Measurements from ENCODE around the gene DDR1. TPM values are rescaled to one million over a fixed set of nuclear protein-coding genes. Genes with fewer than 3 reads are reported as not detected.
A peak's percentile ranks its signal among the peaks of the same experiment; 100 is the strongest.

DDR1 gene
- total RNA-seq, 1 donor from 2014 or later: 102 TPM

GRCh38 chr6:30942338-30943060 lies 58.2 kb downstream of the DDR1 start:
- DNase-seq (peak; percentile 93), ATAC-seq (peak; percentile 95)
- Histone ChIP-seq H3K9me3 (no peaks in the 10 kb centered on the region), H3K27ac (no peak overlapping the region), H3K27me3 (no peaks in the 10 kb centered on the region), H3K4me1 (peaks cover 6% of the 10 kb centered on the region), H3K36me3 (no peaks in the 10 kb centered on the region), H3K4me3 (no peak overlapping the region)
- intact Hi-C loops (cut with DNase I): no loop called here
- TF ChIP-seq CTCF (IDR thresholded peaks at IDR 0.05): peak; percentile 46

GRCh38 chr6:30944051-30944450 lies 59.7 kb downstream of the DDR1 start:
- no peak for TF ChIP-seq CTCF (IDR thresholded peaks at IDR 0.05)
- ATAC-seq: no peak
- no peak overlapping the region for H3K4me3 ChIP-seq

GRCh38 chr6:30945281-30945680 lies 61.0 kb downstream of the DDR1 start:
- H3K4me3 ChIP-seq: no peak overlapping the region
- no peak for TF ChIP-seq CTCF (IDR thresholded peaks at IDR 0.05)

More at GRCh38 chr6:30944051-30944450, 59.7 kb downstream of the DDR1 start:
- intact Hi-C loops (cut with DNase I): no loop called here
- no peaks in the 10 kb centered on the region for H3K27me3 ChIP-seq
- H3K27ac ChIP-seq: no peak overlapping the region
- H3K9me3 ChIP-seq: no peaks in the 10 kb centered on the region
- no peaks in the 10 kb centered on the region for H3K36me3 ChIP-seq
- H3K4me1 ChIP-seq: no peaks in the 10 kb centered on the region
- DNase-seq: no peak

GRCh38 chr6:30947231-30947630 lies 62.9 kb downstream of the DDR1 start:
- no peaks in the 10 kb centered on the region for H3K27me3 ChIP-seq
- no peaks in the 10 kb centered on the region for H3K9me3 ChIP-seq
- ATAC-seq (no peak), DNase-seq (no peak)
- intact Hi-C loops (cut with DNase I): no loop called here
- no peak overlapping the region for H3K27ac ChIP-seq
- no peaks in the 10 kb centered on the region for H3K36me3 ChIP-seq
- no peak overlapping the region for H3K4me3 ChIP-seq
- no peak for TF ChIP-seq CTCF (IDR thresholded peaks at IDR 0.05)
- H3K4me1 ChIP-seq: no peaks in the 10 kb centered on the region

More at GRCh38 chr6:30945281-30945680, 61.0 kb downstream of the DDR1 start:
- no peak for DNase-seq
- no peaks in the 10 kb centered on the region for H3K4me1 ChIP-seq
- ATAC-seq: no peak
- H3K27me3 ChIP-seq: no peaks in the 10 kb centered on the region
- H3K27ac ChIP-seq: no peak overlapping the region
- no peaks in the 10 kb centered on the region for H3K36me3 ChIP-seq
- intact Hi-C loops (cut with DNase I): no loop called here
- H3K9me3 ChIP-seq: no peaks in the 10 kb centered on the region

- Histone ChIP-seq H3K4me3 (no peak overlapping the region), H3K27me3 (no peaks in the 10 kb centered on the region), H3K4me1 (no peaks in the 10 kb centered on the region), H3K27ac (no peak overlapping the region), H3K9me3 (no peaks in the 10 kb centered on the region), H3K36me3 (no peaks in the 10 kb centered on the region)
- DNase-seq (no peak), ATAC-seq (no peak)
- intact Hi-C loops (cut with DNase I): no loop called here
- TF ChIP-seq CTCF (IDR thresholded peaks at IDR 0.05): no peak
Measured at GRCh38 chr6:30948811-30949210, 64.5 kb downstream of the DDR1 start.

Small RNA genes lying within 50 kb of the gene (microRNA-seq; reads per million reads assigned to microRNA genes)
- not detected for gene MIR4640 (ENCODE audit: borderline microRNAs expressed)

Other genes with a start within 250 kb of the DDR1 start
- 22.8 TPM for gene C6orf136, start 237.4 kb upstream of the DDR1 start, total RNA-seq
- 27.4 TPM for gene DHX16, start 211.5 kb upstream of the DDR1 start, total RNA-seq
- gene PPP1R18, start 197.9 kb upstream of the DDR1 start, total RNA-seq: 72.8 TPM
- gene NRM, start 193.5 kb upstream of the DDR1 start, total RNA-seq: 9.5 TPM
- gene MDC1, start 167.2 kb upstream of the DDR1 start, total RNA-seq: 32.8 TPM
- 243 TPM for gene TUBB, start 164.2 kb upstream of the DDR1 start, total RNA-seq
- gene FLOT1, start 141.8 kb upstream of the DDR1 start, total RNA-seq: 175 TPM
- 35.4 TPM for gene IER3, start 140.0 kb upstream of the DDR1 start, total RNA-seq
- 44.6 TPM for gene GTF2H4, start 23.7 kb downstream of the DDR1 start, total RNA-seq
- gene VARS2, start 29.7 kb downstream of the DDR1 start, total RNA-seq: 28.7 TPM
- 369 TPM for gene SFTA2, start 47.7 kb downstream of the DDR1 start, total RNA-seq
- 4.6 TPM for gene MUCL3, start 56.5 kb downstream of the DDR1 start, total RNA-seq
- 1.1 TPM for gene MUC21, start 99.2 kb downstream of the DDR1 start, total RNA-seq
- not detected for gene MUC22, start 126.0 kb downstream of the DDR1 start, total RNA-seq
- gene C6orf15, start 228.1 kb downstream of the DDR1 start, total RNA-seq: not detected
- gene PSORS1C1, start 230.3 kb downstream of the DDR1 start, total RNA-seq: 8.2 TPM
- gene CDSN, start 235.9 kb downstream of the DDR1 start, total RNA-seq: not detected

All from upper lobe of right lung (tissue), 1 donor.